SK-N-MC (cell line): Measurements from ENCODE around the gene DLL1.

ENCODE experiments used
- EZH2 ChIP-seq: fragments of 200-600 bp; sonication (generic); IDR thresholded peaks from one replicate; pipeline ENCODE4 v1.6.1; 2017; ENCODE audit warnings: antibody characterized with exemption
- POLR2AphosphoS5 ChIP-seq: IDR thresholded peaks from 2 replicates; pipeline ENCODE4 v1.6.1; 2012; ENCODE audit warnings: mild to moderate bottlenecking, low read depth, low read length, borderline replicate concordance

- no peak for TF ChIP-seq EZH2
- no peak for TF ChIP-seq POLR2AphosphoS5
Observed at GRCh38 chr6:170286246-170286933, 4.5 kb downstream of the DLL1 start.
